Stimulated activated CD8-positive, alpha-beta memory T cell treated with anti-CD3 and anti-CD28 coated beads, Interleukin-15, amount 100 ng/mL, for 24 hours (primary cell): ENCODE results near the gene PLAGL2.

Experiments used
- DNase-seq: peaks from one replicate; pipeline ENCODE4 v3.0.0-alpha.2; 2020; ENCODE audit warnings: low read depth

PLAGL2 gene

GRCh38 chr20:32149566-32150170 lies 57.9 kb downstream of the PLAGL2 start:
- DNase-seq = no peak

GRCh38 chr20:32144898-32145662 lies 62.5 kb downstream of the PLAGL2 start:
- DNase-seq = no peak

GRCh38 chr20:32142991-32143390 lies 64.6 kb downstream of the PLAGL2 start:
- DNase-seq = no peak
